GM18951 (cell line): ENCODE data around the gene GFOD2.
"Not testable (repeated sequence)": the region's sequence is repeated elsewhere in the genome, so short reads cannot be mapped to it uniquely, and the experiment has no call there.

Experiments used
- POLR2A ChIP-seq: IDR thresholded peaks from 4 replicates; pipeline ENCODE4 v1.6.1; 2011; ENCODE audit warnings: mild to moderate bottlenecking; ENCODE audit not compliant: insufficient read length, insufficient read depth; ENCODE audit errors: extremely low read depth
- in situ Hi-C: fragments of 300-500 bp; cut with MboI; formaldehyde crosslinking; loops from one replicate; pipeline ENCODE4 v1.12.0; 2022; ENCODE audit warnings: low sequenced_read_pairs, mixed read lengths, inconsistent platforms; ENCODE audit not compliant: unreplicated experiment

The GFOD2 gene

GRCh38 chr16:67719048-67719777 lies at the start of gene GFOD2:
Gene GFOD2, minus strand, starts transcription at chr16:67719316. Its CDS starts 33,601 bp downstream, at chr16:67685715.
- in situ Hi-C loops: no loop called here
- peak; percentile 96 for TF ChIP-seq POLR2A

GRCh38 chr16:67767953-67768352 lies 48.8 kb upstream of the GFOD2 start:
- no peak for TF ChIP-seq POLR2A
- in situ Hi-C loops: no loop called here

- TF ChIP-seq POLR2A: no peak
- in situ Hi-C loops: no loop called here
Measured at GRCh38 chr16:67766291-67766690, 47.2 kb upstream of the GFOD2 start.

- in situ Hi-C loops: no loop called here
- TF ChIP-seq POLR2A: no peak
Measured at GRCh38 chr16:67764158-67764667, 45.1 kb upstream of the GFOD2 start.

- TF ChIP-seq POLR2A: no peak
- in situ Hi-C loops: no loop called here
Measured at GRCh38 chr16:67763066-67763465, 44.0 kb upstream of the GFOD2 start.

GRCh38 chr16:67762385-67762784 lies 43.3 kb upstream of the GFOD2 start:
- TF ChIP-seq POLR2A: no peak
- in situ Hi-C loops: no loop called here

GRCh38 chr16:67761924-67762323 lies 42.8 kb upstream of the GFOD2 start:
- in situ Hi-C loops: no loop called here
- no peak for TF ChIP-seq POLR2A

- in situ Hi-C loops: no loop called here
- TF ChIP-seq POLR2A: no peak
Measured at GRCh38 chr16:67760956-67761230, 41.8 kb upstream of the GFOD2 start.

GRCh38 chr16:67760206-67760955 lies 41.3 kb upstream of the GFOD2 start:
- in situ Hi-C loops: no loop called here
- no peak for TF ChIP-seq POLR2A

GRCh38 chr16:67758966-67759365 lies 39.9 kb upstream of the GFOD2 start:
- in situ Hi-C loops: no loop called here
- no peak for TF ChIP-seq POLR2A

- in situ Hi-C loops: no loop called here
- no peak for TF ChIP-seq POLR2A
Measured at GRCh38 chr16:67758006-67758405, 38.9 kb upstream of the GFOD2 start.

GRCh38 chr16:67752641-67753040 lies 33.5 kb upstream of the GFOD2 start:
- no peak for TF ChIP-seq POLR2A
- in situ Hi-C loops: no loop called here

GRCh38 chr16:67751331-67751730 lies 32.2 kb upstream of the GFOD2 start:
- in situ Hi-C loops: not testable (repeated sequence)

GRCh38 chr16:67750466-67750865 lies 31.4 kb upstream of the GFOD2 start:
- in situ Hi-C loops: no loop called here
- TF ChIP-seq POLR2A: no peak

GRCh38 chr16:67749436-67750078 lies 30.4 kb upstream of the GFOD2 start:
- TF ChIP-seq POLR2A: no peak

More at GRCh38 chr16:67749436-67750078, 30.4 kb upstream of the GFOD2 start:
- in situ Hi-C loops: no loop called here
